ENCODE results near the gene DUSP15. TPM values are rescaled to one million over a fixed set of nuclear protein-coding genes. Genes with fewer than 3 reads are reported as not detected.
A peak's percentile ranks its signal among the peaks of the same experiment; 100 is the strongest.

The DUSP15 gene
- total and polyA plus RNA-seq, 12 donors = 2.4 to 17.6 (median 6.1) TPM

- intact Hi-C loops (cut with DNase I) = no loop called here
- H3K27ac ChIP-seq = peak overlapping the region in 3 of 5 donors; percentile 64 to 82 (median 72)
- H3K36me3 ChIP-seq (replicated peaks in 1 of 2) = no peaks in the 10 kb centered on the region
- peak overlapping the region in 3 of 4 donors; percentile 43 to 97 (median 92) for H3K4me3 ChIP-seq
- TF ChIP-seq POLR2A (IDR thresholded peaks at IDR 0.05) = no peak
- no peaks in the 10 kb centered on the region for H3K27me3 ChIP-seq
- H3K9me3 ChIP-seq (replicated peaks in 1 of 3) = no peaks in the 10 kb centered on the region
- WGBS, 4 donors = 8 to 18% (median 9%) methylated on average over 1 of the region's 1 CpG
- no peak for DNase-seq
- H3K4me1 ChIP-seq (replicated peaks in 1 of 2) = peaks cover 8 to 14% of the 10 kb centered on the region in 2 donors
These were observed 720 bp downstream of the DUSP15 start for GRCh38 chr20:31869673-31869941.

- Histone ChIP-seq H3K4me1 (replicated peaks in 1 of 2) (peaks cover 8 to 14% of the 10 kb centered on the region in 2 donors), H3K4me3 (peak overlapping the region in 1 of 4 donors; percentile 97), H3K36me3 (replicated peaks in 1 of 2) (no peaks in the 10 kb centered on the region), H3K27ac (no peak overlapping the region), H3K27me3 (no peaks in the 10 kb centered on the region), H3K9me3 (replicated peaks in 1 of 3) (no peaks in the 10 kb centered on the region)
- intact Hi-C loops (cut with DNase I) = no loop called here
- DNase-seq = peak in 1 of 7 donors; percentile 25
- TF ChIP-seq CTCF (IDR thresholded peaks at IDR 0.05) (no peak), POLR2A (IDR thresholded peaks at IDR 0.05) (no peak)
- WGBS, 4 donors = 69 to 74% (median 72%) methylated on average over 10 to 12 of the region's 12 CpGs
These were observed 1.3 kb downstream of the DUSP15 start for GRCh38 chr20:31868853-31869672.

GRCh38 chr20:31866221-31866620 lies 4.1 kb downstream of the DUSP15 start:
- Histone ChIP-seq H3K4me3 (no peak overlapping the region), H3K27ac (no peak overlapping the region), H3K4me1 (replicated peaks in 1 of 2) (peaks cover 10 to 21% of the 10 kb centered on the region in 2 donors), H3K9me3 (replicated peaks in 1 of 3) (no peaks in the 10 kb centered on the region), H3K36me3 (replicated peaks in 1 of 2) (no peaks in the 10 kb centered on the region), H3K27me3 (no peaks in the 10 kb centered on the region)
- intact Hi-C loops (cut with DNase I) = no loop called here
- WGBS, 4 donors = 52 to 69% (median 64%) methylated on average over 3 of the region's 3 CpGs
- TF ChIP-seq CTCF (IDR thresholded peaks at IDR 0.05) (no peak), POLR2A (IDR thresholded peaks at IDR 0.05) (no peak)
- DNase-seq = no peak

GRCh38 chr20:31864521-31865400 lies 5.6 kb downstream of the DUSP15 start:
- DNase-seq = peak in 1 of 7 donors; percentile 45
- H3K27ac ChIP-seq = no peak overlapping the region
- peaks cover 20 to 26% of the 10 kb centered on the region in 2 donors for H3K4me1 ChIP-seq (replicated peaks in 1 of 2)
- H3K27me3 ChIP-seq = no peaks in the 10 kb centered on the region
- intact Hi-C loops (cut with DNase I) = no loop called here
- 66 to 85% (median 75%) methylated on average over 7 to 12 of the region's 12 CpGs for WGBS, 4 donors
- H3K4me3 ChIP-seq = no peak overlapping the region
- H3K9me3 ChIP-seq (replicated peaks in 1 of 3) = no peaks in the 10 kb centered on the region
- TF ChIP-seq POLR2A (IDR thresholded peaks at IDR 0.05) (no peak), CTCF (IDR thresholded peaks at IDR 0.05) (no peak)
- H3K36me3 ChIP-seq (replicated peaks in 1 of 2) = no peaks in the 10 kb centered on the region

Measured in adrenal gland (tissue), 12 donors.